Measurements from ENCODE around the gene PLCD1. TPM values are rescaled to one million over a fixed set of nuclear protein-coding genes. Genes with fewer than 3 reads are reported as not detected.

PLCD1 gene
- total RNA-seq, 1 donor from 2014 or later: 6.5 TPM

DNA sequence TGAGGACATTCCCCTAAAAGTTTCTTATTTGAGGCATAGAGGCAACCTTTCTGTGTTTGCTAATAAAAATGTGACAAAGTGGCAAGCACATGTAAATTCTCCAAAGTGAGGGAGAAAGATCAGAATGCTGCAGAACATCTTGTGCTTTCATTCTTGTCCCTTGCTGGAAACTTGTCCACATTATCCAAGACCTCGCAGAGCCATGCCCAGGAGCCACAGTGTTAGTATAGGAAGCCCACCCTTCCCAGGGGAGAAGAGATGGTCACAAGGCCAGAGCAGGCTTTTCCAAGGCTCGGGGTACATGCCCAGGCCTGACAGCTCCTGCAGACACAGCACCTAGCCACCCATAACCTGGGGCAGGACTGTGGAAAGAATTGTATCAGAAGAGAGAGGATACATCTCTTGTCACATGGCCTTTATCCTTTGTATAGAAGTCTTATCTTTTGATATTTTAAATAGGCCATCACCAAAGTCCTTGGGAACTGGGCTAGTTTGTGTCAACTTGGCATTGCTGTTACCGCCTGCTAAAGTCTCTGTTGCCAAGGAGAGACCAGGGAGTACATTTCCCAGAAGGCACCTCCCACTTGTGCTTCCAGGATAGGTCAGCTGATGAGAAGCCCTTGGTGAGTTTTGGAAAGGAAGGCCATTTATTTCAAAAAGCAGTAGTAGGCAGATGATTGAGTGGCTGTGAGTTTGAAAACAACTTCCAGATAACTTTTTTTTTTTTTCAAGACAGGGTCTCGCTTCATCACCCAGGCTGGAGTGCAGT is 20.1 kb upstream of the PLCD1 start:
- ChIA-PET POLR2A (no interaction called here), CTCF (no interaction called here)
- no peak overlapping the region for H3K4me3 Mint-ChIP-seq
- H3K4me1 Mint-ChIP-seq: no peaks in the 10 kb centered on the region
- H3K27me3 Mint-ChIP-seq: peaks cover 11% of the 10 kb centered on the region
- no peak overlapping the region for H3K27ac Mint-ChIP-seq
- no peak for ATAC-seq (ENCODE audit: low read depth)
- H3K36me3 Mint-ChIP-seq (ENCODE audit: low read depth): no peaks in the 10 kb centered on the region
- intact Hi-C loops (cut with micrococcal nuclease): no loop called here
- TF ChIP-seq, protein P1, sequence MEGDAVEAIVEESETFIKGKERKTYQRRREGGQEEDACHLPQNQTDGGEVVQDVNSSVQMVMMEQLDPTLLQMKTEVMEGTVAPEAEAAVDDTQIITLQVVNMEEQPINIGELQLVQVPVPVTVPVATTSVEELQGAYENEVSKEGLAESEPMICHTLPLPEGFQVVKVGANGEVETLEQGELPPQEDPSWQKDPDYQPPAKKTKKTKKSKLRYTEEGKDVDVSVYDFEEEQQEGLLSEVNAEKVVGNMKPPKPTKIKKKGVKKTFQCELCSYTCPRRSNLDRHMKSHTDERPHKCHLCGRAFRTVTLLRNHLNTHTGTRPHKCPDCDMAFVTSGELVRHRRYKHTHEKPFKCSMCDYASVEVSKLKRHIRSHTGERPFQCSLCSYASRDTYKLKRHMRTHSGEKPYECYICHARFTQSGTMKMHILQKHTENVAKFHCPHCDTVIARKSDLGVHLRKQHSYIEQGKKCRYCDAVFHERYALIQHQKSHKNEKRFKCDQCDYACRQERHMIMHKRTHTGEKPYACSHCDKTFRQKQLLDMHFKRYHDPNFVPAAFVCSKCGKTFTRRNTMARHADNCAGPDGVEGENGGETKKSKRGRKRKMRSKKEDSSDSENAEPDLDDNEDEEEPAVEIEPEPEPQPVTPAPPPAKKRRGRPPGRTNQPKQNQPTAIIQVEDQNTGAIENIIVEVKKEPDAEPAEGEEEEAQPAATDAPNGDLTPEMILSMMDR (IDR thresholded peaks at IDR 0.05): no peak
- no peak for DNase-seq
- no peaks in the 10 kb centered on the region for H3K9me3 Mint-ChIP-seq

DNA sequence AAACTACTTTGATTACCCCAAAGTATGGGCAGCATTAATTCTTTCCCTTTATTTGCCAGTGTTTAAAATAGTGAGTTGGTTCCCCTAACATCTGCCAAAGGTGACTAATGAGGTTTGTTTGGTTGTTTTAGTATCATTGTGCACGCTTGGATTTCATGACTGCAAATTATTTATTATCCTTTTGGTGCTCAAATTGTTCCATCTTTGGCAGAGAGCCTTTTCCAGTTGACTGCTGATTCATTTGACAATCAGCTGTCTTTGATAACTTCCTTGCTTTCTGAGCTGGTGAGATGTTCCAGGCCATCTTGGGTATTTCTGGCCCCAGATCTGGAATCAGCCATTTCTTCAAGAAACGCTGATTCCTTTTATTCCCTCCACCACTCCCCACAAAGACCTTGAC is 18.5 kb upstream of the PLCD1 start:
- ATAC-seq (ENCODE audit: low read depth) (no peak), DNase-seq (no peak)
- H3K27me3 Mint-ChIP-seq: peaks cover 11% of the 10 kb centered on the region
- H3K4me1 Mint-ChIP-seq: no peaks in the 10 kb centered on the region
- no peaks in the 10 kb centered on the region for H3K9me3 Mint-ChIP-seq
- ChIA-PET POLR2A (no interaction called here), CTCF (no interaction called here)
- H3K36me3 Mint-ChIP-seq (ENCODE audit: low read depth): no peaks in the 10 kb centered on the region
- TF ChIP-seq, protein P1 (IDR thresholded peaks at IDR 0.05): no peak
- intact Hi-C loops (cut with micrococcal nuclease): no loop called here
- no peak overlapping the region for H3K27ac Mint-ChIP-seq
- H3K4me3 Mint-ChIP-seq: no peak overlapping the region

DNA sequence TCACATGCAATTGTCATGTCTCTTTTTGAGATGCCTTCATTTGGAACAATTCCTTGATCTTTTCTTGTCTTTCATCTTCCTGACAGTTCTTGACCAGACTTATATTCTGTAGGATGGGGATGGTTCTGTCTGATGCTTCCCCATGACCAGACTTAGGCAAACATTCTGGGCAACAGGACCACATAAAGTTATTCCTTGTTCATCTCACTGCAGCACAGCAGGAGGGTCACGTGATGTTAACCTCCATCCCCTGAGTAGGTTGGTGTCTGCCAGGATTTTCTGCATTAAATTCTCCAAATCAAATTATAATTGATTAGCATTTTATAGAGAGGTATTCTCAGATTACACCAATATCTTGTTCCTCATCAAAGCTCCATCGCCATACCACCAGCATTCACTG is 17.4 kb upstream of the PLCD1 start:
- intact Hi-C loops (cut with micrococcal nuclease): no loop called here
- Mint-ChIP-seq H3K27ac (no peak overlapping the region), H3K9me3 (no peaks in the 10 kb centered on the region), H3K4me1 (no peaks in the 10 kb centered on the region), H3K27me3 (peaks cover 7% of the 10 kb centered on the region), H3K36me3 (ENCODE audit: low read depth) (no peaks in the 10 kb centered on the region), H3K4me3 (no peak overlapping the region)
- DNase-seq (no peak), ATAC-seq (ENCODE audit: low read depth) (no peak)
- CTCF ChIA-PET: no interaction called here
- TF ChIP-seq, protein P1 (IDR thresholded peaks at IDR 0.05): no peak
- POLR2A ChIA-PET: no interaction called here

DNA sequence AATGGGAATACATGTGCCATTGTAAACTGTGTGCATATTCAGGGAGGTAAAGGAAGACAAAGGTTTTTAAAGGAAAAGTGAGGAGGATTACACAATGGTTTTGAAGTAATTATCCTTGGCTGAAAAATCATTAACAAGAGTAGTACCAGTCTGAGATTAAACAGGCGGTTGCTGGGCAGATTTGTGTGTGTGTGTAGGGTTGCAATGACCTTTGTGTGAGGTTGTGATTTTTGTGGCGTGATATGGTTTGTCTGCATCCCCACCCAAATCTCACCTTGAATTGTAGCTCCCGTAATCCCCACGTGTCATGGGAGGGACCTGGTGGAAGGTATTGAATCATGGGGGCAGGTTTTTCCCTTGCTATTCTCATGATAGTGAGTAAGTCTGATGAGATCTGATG is 16.6 kb upstream of the PLCD1 start:
- POLR2A ChIA-PET: no interaction called here
- no peaks in the 10 kb centered on the region for H3K4me1 Mint-ChIP-seq
- ATAC-seq (ENCODE audit: low read depth) (no peak), DNase-seq (no peak)
- H3K9me3 Mint-ChIP-seq: no peaks in the 10 kb centered on the region
- TF ChIP-seq, protein P1 (IDR thresholded peaks at IDR 0.05): no peak
- intact Hi-C loops (cut with micrococcal nuclease): no loop called here
- H3K27ac Mint-ChIP-seq: no peak overlapping the region
- no peaks in the 10 kb centered on the region for H3K36me3 Mint-ChIP-seq (ENCODE audit: low read depth)
- no peak overlapping the region for H3K4me3 Mint-ChIP-seq
- H3K27me3 Mint-ChIP-seq: peaks cover 6% of the 10 kb centered on the region
- CTCF ChIA-PET: no interaction called here

DNA sequence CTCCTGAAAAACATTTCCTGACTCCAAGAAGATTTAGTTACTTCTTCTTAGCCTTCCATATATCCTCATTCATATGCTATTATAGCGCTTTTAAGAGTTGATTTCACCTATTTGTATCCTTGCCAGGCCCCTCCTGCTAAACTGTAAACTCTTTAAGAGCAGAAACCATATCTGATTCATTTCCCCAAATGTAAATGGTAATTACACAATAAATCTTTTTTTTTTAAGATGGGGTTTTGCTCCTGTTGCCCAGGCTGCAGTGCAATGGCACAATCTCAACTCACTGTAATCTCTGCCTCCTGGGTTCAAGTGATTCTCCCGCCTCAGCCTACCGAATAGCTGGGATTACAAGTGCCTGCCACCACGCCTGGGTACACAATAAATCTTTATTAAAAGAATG is 14.0 kb upstream of the PLCD1 start:
- no peak for DNase-seq
- Mint-ChIP-seq H3K4me1 (peaks cover 19% of the 10 kb centered on the region), H3K4me3 (no peak overlapping the region), H3K36me3 (ENCODE audit: low read depth) (no peaks in the 10 kb centered on the region), H3K27me3 (peaks cover 2% of the 10 kb centered on the region), H3K9me3 (no peaks in the 10 kb centered on the region), H3K27ac (no peak overlapping the region)
- ChIA-PET POLR2A (no interaction called here), CTCF (no interaction called here)
- intact Hi-C loops (cut with micrococcal nuclease): no loop called here
- no peak for ATAC-seq (ENCODE audit: low read depth)
- TF ChIP-seq, protein P1 (IDR thresholded peaks at IDR 0.05): no peak

Data from activated B cell treated with CpG ODN at 0.5 μM for 24 hours (primary cell).